Activated CD4-positive, alpha-beta memory T cell treated with anti-CD3 and anti-CD28 coated beads for 36 hours (primary cell): ENCODE data around the gene IKZF1. TPM values are rescaled to one million over a fixed set of nuclear protein-coding genes. Genes with fewer than 3 reads are reported as not detected.

Source experiments
- CTCF ChIA-PET: fragments of 350-600 bp; sonication (Branson Sonifier 250); formaldehyde crosslinking; loops from one replicate; lab custom pipeline; 2021; ENCODE audit warnings: antibody characterized with exemption, inconsistent platforms; lab: Charles Lee
- POLR2A ChIA-PET: fragments of 350-600 bp; sonication (Branson Sonifier 250); formaldehyde crosslinking; loops from one replicate; lab custom pipeline; 2021; ENCODE audit warnings: antibody characterized with exemption; lab: Charles Lee
- DNase-seq: peaks from one replicate; pipeline ENCODE4 v3.0.0-alpha.2; 2020
- H3K27ac Mint-ChIP-seq: one replicate; pipeline ENCODE4 v1.8.0; 2021; ENCODE audit warnings: mixed read lengths
- H3K27me3 Mint-ChIP-seq: one replicate; pipeline ENCODE4 v1.8.0; 2021; ENCODE audit warnings: mixed read lengths
- H3K36me3 Mint-ChIP-seq: one replicate; pipeline ENCODE4 v1.8.0; 2021; ENCODE audit warnings: mixed read lengths
- H3K4me1 Mint-ChIP-seq: one replicate; pipeline ENCODE4 v1.8.0; 2021; ENCODE audit warnings: low read depth, mixed read lengths
- H3K4me3 Mint-ChIP-seq: one replicate; pipeline ENCODE4 v1.8.0; 2021; ENCODE audit warnings: mild to moderate bottlenecking, mixed read lengths
- H3K9me3 Mint-ChIP-seq: one replicate; pipeline ENCODE4 v1.8.0; 2021; ENCODE audit warnings: mixed read lengths
- intact Hi-C: fragments of 100-400 bp; cut with micrococcal nuclease; formaldehyde crosslinking; loops from one replicate; pipeline ENCODE4 v1.15.1; 2023
- total RNA-seq, 2 experiments: library from RNA; stranded (reverse); gene quantifications; one replicate each; pipeline ENCODE4 v1.2.3, GENCODE V29; 2021

IKZF1 gene
- total RNA-seq, 2 experiments from 2014 or later = 207 to 216 TPM

- H3K9me3 Mint-ChIP-seq = no peaks in the 10 kb centered on the region
- H3K27ac Mint-ChIP-seq = peak overlapping the region; percentile 92
- H3K36me3 Mint-ChIP-seq = peaks cover 63% of the 10 kb centered on the region
- CTCF ChIA-PET = interaction anchor here (0.8 to 12.5 kb wide), 7 partner anchors 10 to 143 kb away, joined by 3 to 167 read pairs (median 18); no protein-coding TSS in a partner anchor
- peak; percentile 36 for DNase-seq
- POLR2A ChIA-PET = interaction anchor here (2.3 to 25.0 kb wide), 8 partner anchors 10 to 138 kb away, joined by 9 to 487 read pairs (median 74); partner anchors contain the start of gene IKZF1
- intact Hi-C loops = loop anchor here (10.0 kb wide), 1 partner anchor 316 kb away; no protein-coding TSS in a partner anchor
- H3K4me1 Mint-ChIP-seq = peaks cover 95% of the 10 kb centered on the region
- H3K4me3 Mint-ChIP-seq = peak overlapping the region; percentile 71
- H3K27me3 Mint-ChIP-seq = no peaks in the 10 kb centered on the region
These were observed 44.1 kb downstream of the IKZF1 start for GRCh38 chr7:50348469-50349162.

- Mint-ChIP-seq H3K4me3 (peak overlapping the region; percentile 8), H3K9me3 (no peaks in the 10 kb centered on the region), H3K27me3 (no peaks in the 10 kb centered on the region), H3K27ac (peak overlapping the region; percentile 92), H3K4me1 (peaks cover 95% of the 10 kb centered on the region), H3K36me3 (peaks cover 63% of the 10 kb centered on the region)
- CTCF ChIA-PET = interaction anchor here (1.2 to 12.5 kb wide), 7 partner anchors 10 to 144 kb away, joined by 3 to 167 read pairs (median 10); no protein-coding TSS in a partner anchor
- peak; percentile 12 for DNase-seq
- POLR2A ChIA-PET = interaction anchor here (2.3 to 25.0 kb wide), 8 partner anchors 11 to 139 kb away, joined by 9 to 487 read pairs (median 43); partner anchors contain the start of gene IKZF1
- intact Hi-C loops = loop anchor here (10.0 kb wide), 1 partner anchor 315 kb away; no protein-coding TSS in a partner anchor
These were observed 44.9 kb downstream of the IKZF1 start for GRCh38 chr7:50349399-50349798.

- intact Hi-C loops = loop anchor here (1.0 to 10.0 kb wide), 5 partner anchors 17 to 315 kb away; no protein-coding TSS in a partner anchor
- ChIA-PET CTCF (interaction anchor here (0.8 to 12.5 kb wide), 9 partner anchors 11 to 148 kb away, joined by 3 to 167 read pairs (median 10); no protein-coding TSS in a partner anchor), POLR2A (interaction anchor here (0.8 to 25.0 kb wide), 10 partner anchors 8 to 140 kb away, joined by 3 to 487 read pairs (median 34); partner anchors contain the start of gene IKZF1)
- Mint-ChIP-seq H3K36me3 (peaks cover 67% of the 10 kb centered on the region), H3K4me1 (peaks cover 98% of the 10 kb centered on the region), H3K27me3 (no peaks in the 10 kb centered on the region), H3K4me3 (peak overlapping the region; percentile 14), H3K27ac (peak overlapping the region; percentile 92), H3K9me3 (no peaks in the 10 kb centered on the region)
- DNase-seq = peak; percentile 94
These were observed 45.7 kb downstream of the IKZF1 start for GRCh38 chr7:50349963-50350944.

- H3K4me3 Mint-ChIP-seq = peak overlapping the region; percentile 14
- H3K36me3 Mint-ChIP-seq = peaks cover 67% of the 10 kb centered on the region
- H3K27me3 Mint-ChIP-seq = no peaks in the 10 kb centered on the region
- intact Hi-C loops = no loop called here
- POLR2A ChIA-PET = interaction anchor here (0.8 to 25.0 kb wide), 11 partner anchors 9 to 141 kb away, joined by 3 to 487 read pairs (median 27); partner anchors contain the start of gene IKZF1
- CTCF ChIA-PET = interaction anchor here (1.1 to 12.5 kb wide), 9 partner anchors 12 to 145 kb away, joined by 3 to 167 read pairs (median 10); no protein-coding TSS in a partner anchor
- peak overlapping the region; percentile 92 for H3K27ac Mint-ChIP-seq
- no peaks in the 10 kb centered on the region for H3K9me3 Mint-ChIP-seq
- DNase-seq = peak; percentile 57
- peaks cover 97% of the 10 kb centered on the region for H3K4me1 Mint-ChIP-seq
These were observed 46.8 kb downstream of the IKZF1 start for GRCh38 chr7:50351267-50351666.

- Mint-ChIP-seq H3K27me3 (no peaks in the 10 kb centered on the region), H3K4me1 (peaks cover 97% of the 10 kb centered on the region), H3K9me3 (no peaks in the 10 kb centered on the region), H3K27ac (peak overlapping the region; percentile 92), H3K36me3 (peaks cover 73% of the 10 kb centered on the region), H3K4me3 (peak overlapping the region; percentile 14)
- DNase-seq = no peak
- ChIA-PET CTCF (interaction anchor here (1.1 to 12.5 kb wide), 6 partner anchors 12 to 146 kb away, joined by 3 to 167 read pairs (median 12); no protein-coding TSS in a partner anchor), POLR2A (interaction anchor here (1.2 to 25.0 kb wide), 8 partner anchors 10 to 86 kb away, joined by 3 to 487 read pairs (median 43); partner anchors contain the start of gene IKZF1)
- intact Hi-C loops = loop anchor here (1.0 kb wide), 5 partner anchors 8 to 87 kb away; no protein-coding TSS in a partner anchor
These were observed 47.8 kb downstream of the IKZF1 start for GRCh38 chr7:50352282-50352681.

GRCh38 chr7:50352751-50353150, 48.2 kb downstream of the IKZF1 start:
- H3K9me3 Mint-ChIP-seq = no peaks in the 10 kb centered on the region
- peak overlapping the region; percentile 46 for H3K4me3 Mint-ChIP-seq
- peak overlapping the region; percentile 92 for H3K27ac Mint-ChIP-seq
- H3K4me1 Mint-ChIP-seq = peaks cover 97% of the 10 kb centered on the region
- POLR2A ChIA-PET = interaction anchor here (1.0 to 25.0 kb wide), 8 partner anchors 10 to 151 kb away, joined by 3 to 487 read pairs (median 43); partner anchors contain the start of gene IKZF1
- CTCF ChIA-PET = interaction anchor here (1.3 to 12.5 kb wide), 3 partner anchors 12 to 43 kb away, joined by 3 to 167 read pairs (median 65); no protein-coding TSS in a partner anchor
- intact Hi-C loops = loop anchor here (1.0 kb wide), 5 partner anchors 8 to 87 kb away; no protein-coding TSS in a partner anchor
- H3K36me3 Mint-ChIP-seq = peaks cover 73% of the 10 kb centered on the region
- no peak for DNase-seq
- no peaks in the 10 kb centered on the region for H3K27me3 Mint-ChIP-seq

- ChIA-PET CTCF (interaction anchor here (1.3 to 12.5 kb wide), 3 partner anchors 11 to 43 kb away, joined by 3 to 167 read pairs (median 65); no protein-coding TSS in a partner anchor), POLR2A (interaction anchor here (1.0 to 25.0 kb wide), 7 partner anchors 11 to 151 kb away, joined by 3 to 487 read pairs (median 44); partner anchors contain the start of gene IKZF1)
- peak overlapping the region; percentile 92 for H3K27ac Mint-ChIP-seq
- H3K4me1 Mint-ChIP-seq = peaks cover 97% of the 10 kb centered on the region
- peaks cover 72% of the 10 kb centered on the region for H3K36me3 Mint-ChIP-seq
- no peaks in the 10 kb centered on the region for H3K9me3 Mint-ChIP-seq
- peak overlapping the region; percentile 46 for H3K4me3 Mint-ChIP-seq
- intact Hi-C loops = no loop called here
- peak; percentile 52 for DNase-seq
- H3K27me3 Mint-ChIP-seq = no peaks in the 10 kb centered on the region
These were observed 48.7 kb downstream of the IKZF1 start for GRCh38 chr7:50353201-50353600.

- H3K4me3 Mint-ChIP-seq = peak overlapping the region; percentile 46
- no peaks in the 10 kb centered on the region for H3K9me3 Mint-ChIP-seq
- intact Hi-C loops = no loop called here
- peaks cover 96% of the 10 kb centered on the region for H3K4me1 Mint-ChIP-seq
- no peaks in the 10 kb centered on the region for H3K27me3 Mint-ChIP-seq
- H3K27ac Mint-ChIP-seq = peak overlapping the region; percentile 92
- ChIA-PET CTCF (interaction anchor here (12.5 kb wide), 1 partner anchor 10 kb away, joined by 167 read pairs; no protein-coding TSS in a partner anchor), POLR2A (interaction anchor here (1.0 to 25.0 kb wide), 5 partner anchors 12 to 152 kb away, joined by 3 to 487 read pairs (median 44); partner anchors contain the start of gene IKZF1)
- DNase-seq = no peak
- H3K36me3 Mint-ChIP-seq = peaks cover 67% of the 10 kb centered on the region
These were observed 49.5 kb downstream of the IKZF1 start for GRCh38 chr7:50353894-50354595.

GRCh38 chr7:50355817-50356178, 51.3 kb downstream of the IKZF1 start:
- CTCF ChIA-PET = interaction anchor here (0.8 to 12.5 kb wide), 3 partner anchors 9 to 63 kb away, joined by 3 to 167 read pairs (median 10); no protein-coding TSS in a partner anchor
- intact Hi-C loops = no loop called here
- Mint-ChIP-seq H3K4me1 (peaks cover 96% of the 10 kb centered on the region), H3K9me3 (no peaks in the 10 kb centered on the region), H3K4me3 (peak overlapping the region; percentile 35), H3K27ac (peak overlapping the region; percentile 97), H3K36me3 (peaks cover 80% of the 10 kb centered on the region), H3K27me3 (no peaks in the 10 kb centered on the region)
- POLR2A ChIA-PET = interaction anchor here (0.9 to 25.0 kb wide), 4 partner anchors 8 to 38 kb away, joined by 3 to 487 read pairs (median 4); no protein-coding TSS in a partner anchor
- DNase-seq = no peak
